Stimulated activated effector memory CD8-positive, alpha-beta T cell treated with anti-CD3 and anti-CD28 coated beads, Interleukin-12 subunit alpha, Interleukin-12 subunit beta, amount 100 ng/mL, for 72 hours (primary cell): ENCODE results near the gene MORN5.

Experiments used
- ATAC-seq: fragments of 150-1000 bp; cut with Tn5 transposase; 2 replicates; pipeline ENCODE4 v1.10.0; 2021
- DNase-seq, 2 donors: peaks; one replicate each; pipeline ENCODE4 v3.0.0; 2021 to 2022; ENCODE audit warnings: low spot score in 2 of 2
- H3K27ac Mint-ChIP-seq: one replicate; pipeline ENCODE4 v1.8.0; 2022; ENCODE audit warnings: mild to moderate bottlenecking, mixed read lengths
- H3K36me3 Mint-ChIP-seq: one replicate; pipeline ENCODE4 v1.8.0; 2022; ENCODE audit warnings: mild to moderate bottlenecking, mixed read lengths
- H3K4me1 Mint-ChIP-seq: one replicate; pipeline ENCODE4 v1.8.0; 2022; ENCODE audit warnings: mixed read lengths
- H3K4me3 Mint-ChIP-seq: one replicate; pipeline ENCODE4 v1.8.0; 2022; ENCODE audit warnings: mild to moderate bottlenecking, mixed read lengths
- H3K9me3 Mint-ChIP-seq: one replicate; pipeline ENCODE4 v1.8.0; 2022; ENCODE audit warnings: mixed read lengths

Gene MORN5

DNA sequence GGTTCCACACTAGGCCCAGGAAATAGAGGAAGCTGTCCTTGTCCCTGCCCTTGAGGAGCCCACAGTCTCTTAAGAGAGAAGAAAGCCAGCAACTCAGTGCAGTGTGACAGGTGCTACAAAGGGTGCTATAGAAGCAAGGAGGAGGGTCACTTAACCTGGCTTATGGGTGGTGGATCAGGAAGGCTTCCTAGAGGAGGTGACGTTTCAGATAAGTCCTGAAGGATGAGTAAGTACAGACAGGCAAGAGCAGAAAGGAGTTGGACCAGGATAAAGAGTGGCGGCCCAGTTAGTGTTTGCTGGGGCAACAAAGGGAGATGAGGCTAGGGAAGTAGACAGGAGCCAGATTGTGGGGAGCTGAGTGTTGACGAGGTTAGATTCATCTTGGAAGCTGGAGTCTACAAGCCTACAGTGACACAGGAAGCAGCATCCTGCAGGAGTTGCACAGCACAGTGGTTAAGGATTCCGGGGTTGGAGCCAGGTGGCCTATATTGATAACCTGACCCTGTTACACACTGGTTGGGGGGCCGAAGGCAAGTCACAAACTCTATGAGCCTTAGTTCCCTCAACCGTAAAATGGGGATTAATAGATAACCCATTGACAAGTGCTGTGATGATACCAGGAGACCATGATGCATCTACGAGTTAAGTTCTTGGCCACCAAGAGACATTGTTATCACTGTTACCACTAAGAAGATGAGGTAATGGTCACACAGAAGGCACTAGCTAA lies 74.5 kb downstream of the MORN5 start:
- ATAC-seq (peak; percentile 46), DNase-seq (no peak)
- Mint-ChIP-seq H3K36me3 (peaks cover 8% of the 10 kb centered on the region), H3K9me3 (no peaks in the 10 kb centered on the region), H3K4me1 (no peaks in the 10 kb centered on the region), H3K27ac (no peak overlapping the region), H3K4me3 (no peak overlapping the region)

DNA sequence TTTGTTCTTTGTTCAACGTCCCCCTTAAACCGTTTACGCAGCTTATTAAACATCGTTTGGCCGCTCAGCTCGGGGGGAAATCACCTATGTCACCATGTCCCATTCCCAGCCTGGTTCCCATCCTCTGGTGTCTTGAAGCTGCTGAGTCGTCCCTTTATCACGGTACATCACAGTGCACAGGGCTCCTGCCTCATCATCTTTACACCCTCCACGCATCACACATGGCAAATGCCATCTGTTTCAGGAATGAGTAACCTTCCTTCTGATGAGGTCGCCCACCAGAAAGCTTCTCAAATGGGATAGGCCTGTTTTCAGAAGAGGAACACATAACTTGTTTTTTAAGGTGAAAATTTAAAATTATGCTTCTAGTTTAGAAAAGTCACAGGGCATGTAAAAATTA lies 77.0 kb downstream of the MORN5 start:
- no peak overlapping the region for H3K27ac Mint-ChIP-seq
- H3K9me3 Mint-ChIP-seq, result no peaks in the 10 kb centered on the region
- H3K36me3 Mint-ChIP-seq, result peaks cover 31% of the 10 kb centered on the region
- no peak overlapping the region for H3K4me3 Mint-ChIP-seq
- DNase-seq (no peak), ATAC-seq (no peak)
- H3K4me1 Mint-ChIP-seq, result no peaks in the 10 kb centered on the region

- H3K27ac Mint-ChIP-seq, result no peak overlapping the region
- no peaks in the 10 kb centered on the region for H3K9me3 Mint-ChIP-seq
- no peak for ATAC-seq
- DNase-seq, result no peak
- H3K4me1 Mint-ChIP-seq, result no peaks in the 10 kb centered on the region
- no peak overlapping the region for H3K4me3 Mint-ChIP-seq
- peaks cover 61% of the 10 kb centered on the region for H3K36me3 Mint-ChIP-seq
These were observed 80.0 kb downstream of the MORN5 start for GRCh38 chr9:122239722-122240121.

- Mint-ChIP-seq H3K27ac (no peak overlapping the region), H3K36me3 (peaks cover 98% of the 10 kb centered on the region), H3K4me3 (no peak overlapping the region), H3K9me3 (no peaks in the 10 kb centered on the region), H3K4me1 (no peaks in the 10 kb centered on the region)
- DNase-seq (no peak), ATAC-seq (no peak)
These were observed 84.6 kb downstream of the MORN5 start for GRCh38 chr9:122244349-122244748.

- Mint-ChIP-seq H3K36me3 (peaks cover 100% of the 10 kb centered on the region), H3K9me3 (no peaks in the 10 kb centered on the region)
- DNase-seq, result no peak
These were observed 87.0 kb downstream of the MORN5 start for GRCh38 chr9:122246666-122247065.

GRCh38 chr9:122248448-122248865 lies 88.7 kb downstream of the MORN5 start:
- no peak overlapping the region for H3K27ac Mint-ChIP-seq
- H3K36me3 Mint-ChIP-seq, result peaks cover 100% of the 10 kb centered on the region
- peaks cover 12% of the 10 kb centered on the region for H3K4me1 Mint-ChIP-seq
- no peak for DNase-seq
- no peak overlapping the region for H3K4me3 Mint-ChIP-seq
- no peaks in the 10 kb centered on the region for H3K9me3 Mint-ChIP-seq
- ATAC-seq, result no peak

More at GRCh38 chr9:122246666-122247065, 87.0 kb downstream of the MORN5 start:
- H3K4me3 Mint-ChIP-seq, result no peak overlapping the region
- H3K4me1 Mint-ChIP-seq, result no peaks in the 10 kb centered on the region
- no peak overlapping the region for H3K27ac Mint-ChIP-seq
- no peak for ATAC-seq
